ENCODE results near the gene TNRC6C. TPM values are rescaled to one million over a fixed set of nuclear protein-coding genes. Genes with fewer than 3 reads are reported as not detected.

Gene TNRC6C
- total and polyA plus RNA-seq, 2 experiments from 2014 or later: 10.1 to 16.6 TPM

DNA sequence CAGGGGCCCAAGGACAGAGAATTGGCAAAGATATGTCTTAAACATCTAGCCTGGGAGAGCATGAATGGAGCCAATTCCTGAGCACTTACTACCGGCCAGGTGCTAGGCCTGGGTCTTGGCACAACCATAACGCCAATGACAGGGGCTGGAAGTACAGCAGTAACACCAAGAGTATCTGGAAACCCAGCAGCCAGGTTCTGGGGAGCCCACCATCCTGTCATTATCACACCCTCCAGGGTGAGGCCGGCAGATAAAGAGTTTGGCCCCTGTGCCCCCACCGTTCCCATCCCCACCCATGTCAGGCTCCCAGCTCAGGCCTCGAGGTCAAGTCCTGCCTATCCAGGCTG lies 171.6 kb downstream of the TNRC6C start (continued):
- no peak for TF ChIP-seq POLR2AphosphoS5 (IDR thresholded peaks at IDR 0.05; ENCODE audit: low read depth)
- TF ChIP-seq, protein P1, sequence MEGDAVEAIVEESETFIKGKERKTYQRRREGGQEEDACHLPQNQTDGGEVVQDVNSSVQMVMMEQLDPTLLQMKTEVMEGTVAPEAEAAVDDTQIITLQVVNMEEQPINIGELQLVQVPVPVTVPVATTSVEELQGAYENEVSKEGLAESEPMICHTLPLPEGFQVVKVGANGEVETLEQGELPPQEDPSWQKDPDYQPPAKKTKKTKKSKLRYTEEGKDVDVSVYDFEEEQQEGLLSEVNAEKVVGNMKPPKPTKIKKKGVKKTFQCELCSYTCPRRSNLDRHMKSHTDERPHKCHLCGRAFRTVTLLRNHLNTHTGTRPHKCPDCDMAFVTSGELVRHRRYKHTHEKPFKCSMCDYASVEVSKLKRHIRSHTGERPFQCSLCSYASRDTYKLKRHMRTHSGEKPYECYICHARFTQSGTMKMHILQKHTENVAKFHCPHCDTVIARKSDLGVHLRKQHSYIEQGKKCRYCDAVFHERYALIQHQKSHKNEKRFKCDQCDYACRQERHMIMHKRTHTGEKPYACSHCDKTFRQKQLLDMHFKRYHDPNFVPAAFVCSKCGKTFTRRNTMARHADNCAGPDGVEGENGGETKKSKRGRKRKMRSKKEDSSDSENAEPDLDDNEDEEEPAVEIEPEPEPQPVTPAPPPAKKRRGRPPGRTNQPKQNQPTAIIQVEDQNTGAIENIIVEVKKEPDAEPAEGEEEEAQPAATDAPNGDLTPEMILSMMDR (conservative IDR thresholded peaks at IDR 0.05; ENCODE audit: low read depth in 2 of 2): no peak
- TF ChIP-seq, protein P2, sequence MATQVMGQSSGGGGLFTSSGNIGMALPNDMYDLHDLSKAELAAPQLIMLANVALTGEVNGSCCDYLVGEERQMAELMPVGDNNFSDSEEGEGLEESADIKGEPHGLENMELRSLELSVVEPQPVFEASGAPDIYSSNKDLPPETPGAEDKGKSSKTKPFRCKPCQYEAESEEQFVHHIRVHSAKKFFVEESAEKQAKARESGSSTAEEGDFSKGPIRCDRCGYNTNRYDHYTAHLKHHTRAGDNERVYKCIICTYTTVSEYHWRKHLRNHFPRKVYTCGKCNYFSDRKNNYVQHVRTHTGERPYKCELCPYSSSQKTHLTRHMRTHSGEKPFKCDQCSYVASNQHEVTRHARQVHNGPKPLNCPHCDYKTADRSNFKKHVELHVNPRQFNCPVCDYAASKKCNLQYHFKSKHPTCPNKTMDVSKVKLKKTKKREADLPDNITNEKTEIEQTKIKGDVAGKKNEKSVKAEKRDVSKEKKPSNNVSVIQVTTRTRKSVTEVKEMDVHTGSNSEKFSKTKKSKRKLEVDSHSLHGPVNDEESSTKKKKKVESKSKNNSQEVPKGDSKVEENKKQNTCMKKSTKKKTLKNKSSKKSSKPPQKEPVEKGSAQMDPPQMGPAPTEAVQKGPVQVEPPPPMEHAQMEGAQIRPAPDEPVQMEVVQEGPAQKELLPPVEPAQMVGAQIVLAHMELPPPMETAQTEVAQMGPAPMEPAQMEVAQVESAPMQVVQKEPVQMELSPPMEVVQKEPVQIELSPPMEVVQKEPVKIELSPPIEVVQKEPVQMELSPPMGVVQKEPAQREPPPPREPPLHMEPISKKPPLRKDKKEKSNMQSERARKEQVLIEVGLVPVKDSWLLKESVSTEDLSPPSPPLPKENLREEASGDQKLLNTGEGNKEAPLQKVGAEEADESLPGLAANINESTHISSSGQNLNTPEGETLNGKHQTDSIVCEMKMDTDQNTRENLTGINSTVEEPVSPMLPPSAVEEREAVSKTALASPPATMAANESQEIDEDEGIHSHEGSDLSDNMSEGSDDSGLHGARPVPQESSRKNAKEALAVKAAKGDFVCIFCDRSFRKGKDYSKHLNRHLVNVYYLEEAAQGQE (IDR thresholded peaks at IDR 0.05; ENCODE audit: unreplicated experiment): no peak
- no peak for TF ChIP-seq ZNF114 (CRISPR knock-in tag; IDR thresholded peaks at IDR 0.05)
- no peak for TF ChIP-seq JUNB (IDR thresholded peaks at IDR 0.05; ENCODE audit: unreplicated experiment)
- no peak for TF ChIP-seq NANOG (IDR thresholded peaks at IDR 0.05; ENCODE audit: borderline replicate concordance)
- TF ChIP-seq ZNF331 (CRISPR knock-in tag; IDR thresholded peaks at IDR 0.05; ENCODE audit: low read depth): no peak

DNA sequence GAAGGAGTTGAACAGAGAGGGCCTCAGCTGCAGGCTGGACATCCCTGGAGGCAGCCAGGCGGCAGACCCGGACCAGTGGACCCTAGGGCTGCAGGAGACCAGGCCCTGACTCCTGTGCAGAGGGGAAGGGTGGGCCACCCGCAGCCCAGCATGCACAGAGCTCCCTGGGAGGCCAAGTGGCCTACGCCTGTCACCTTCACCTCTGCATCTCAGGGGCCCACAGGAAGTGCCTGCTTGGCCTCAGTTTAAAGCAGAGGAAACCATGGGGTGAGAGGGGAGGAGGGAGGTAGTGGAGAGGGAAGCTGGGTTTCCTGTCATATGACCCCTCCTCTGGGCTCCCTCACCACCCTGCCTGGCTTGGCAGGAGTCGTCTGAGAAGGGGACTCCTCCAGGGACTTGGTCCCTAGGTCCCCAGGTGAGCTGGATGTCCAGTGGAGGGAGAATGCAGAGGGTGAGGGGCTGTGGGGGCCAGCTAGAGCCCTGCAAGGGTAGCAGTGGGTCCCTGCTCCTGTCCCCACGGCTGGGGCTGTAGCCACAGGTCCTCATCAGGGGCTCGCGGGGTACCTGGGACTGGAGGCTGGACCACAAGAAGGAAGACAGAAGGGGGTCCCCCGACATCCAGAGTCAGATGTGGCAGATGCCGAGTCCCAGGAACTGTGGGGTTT lies 172.1 kb downstream of the TNRC6C start, which contains the start of gene TMC8:
TMC8 (plus strand) TSS at position 335 of the 665 bp plus-strand sequence. CDS start 818 bp downstream, outside the sequence.
- Mint-ChIP-seq H3K4me1 (peaks cover 24% of the 10 kb centered on the region), H3K36me3 (ENCODE audit: low read depth) (peaks cover 2% of the 10 kb centered on the region; the same call in 1 of the 3 replicates), H3K27me3 (ENCODE audit: insufficient read depth, low read depth, poor library complexity) (peaks cover 35% of the 10 kb centered on the region), H3K27ac (no peak within 1 kb of the TSS), H3K9me3 (no peaks in the 10 kb centered on the region), H3K4me3 (peak within 1 kb of the TSS; percentile 36; the same call in 1 of the 3 replicates)
- ATAC-seq: no peak
- Histone ChIP-seq H3K27me3 (ENCODE audit: insufficient read depth) (peaks cover 22% of the 10 kb centered on the region), H3K4me1 (ENCODE audit: insufficient read depth) (peaks cover 34% of the 10 kb centered on the region), H3K4me2 (peak within 1 kb of the TSS; percentile 81), H3K4me3 (peak within 1 kb of the TSS; percentile 63), H2AFZ (no peak within 1 kb of the TSS; the same call in 1 of the 2 replicates), H3K79me2 (replicated peaks; ENCODE audit: insufficient read depth) (0 out of 2 replicates have a peak, but pooled peaks cover 5% of the 10 kb centered on the region), H3K36me3 (ENCODE audit: insufficient read depth) (no peaks in the 10 kb centered on the region), H3F3A (replicated peaks; ENCODE audit: low read depth) (peaks cover 10% of the 10 kb centered on the region; the same call in 1 of the 2 replicates), H4K20me1 (replicated peaks; ENCODE audit: insufficient read depth) (no peaks in the 10 kb centered on the region), H3K9me2 (ENCODE audit: insufficient read depth) (no peaks in the 10 kb centered on the region), H3K27ac (ENCODE audit: low read depth) (no peak within 1 kb of the TSS)
- DNase-seq (ENCODE audit: low spot score): no peak
- TF ChIP-seq, protein P2 (IDR thresholded peaks at IDR 0.05; ENCODE audit: unreplicated experiment): no peak
- no peak for TF ChIP-seq ZNF462 (CRISPR knock-in tag; IDR thresholded peaks at IDR 0.05)

Data from GM23338 (cell line).